Neutrophil (primary cell): ENCODE results near the gene SPG11.
"Not testable (repeated sequence)": the region's sequence is repeated elsewhere in the genome, so short reads cannot be mapped to it uniquely, and the experiment has no call there.

ENCODE experiments used
- H3K27ac ChIP-seq: fragments of 200-600 bp; sonication (generic); 2 replicates; pipeline ENCODE4 v1.5.1; 2016; ENCODE audit warnings: mild to moderate bottlenecking, moderate library complexity
- H3K27me3 ChIP-seq: fragments of 200-600 bp; sonication (generic); 2 replicates; pipeline ENCODE4 v1.6.0; 2016; ENCODE audit warnings: mild to moderate bottlenecking
- H3K36me3 ChIP-seq: fragments of 200-600 bp; sonication (generic); 2 replicates; pipeline ENCODE4 v1.5.1; 2017
- H3K4me1 ChIP-seq, 2 experiments: fragments of 200-600 bp in 1 of 2; sonication (generic) in 1 of 2; 1 replicate in 1 of 2; 2 replicates in 1 of 2; pipeline versions ENCODE4 v1.5.1 to v1.6.1; 2013 to 2016; ENCODE audit warnings: low read depth in 1 of 2, low read length in 1 of 2, mild to moderate bottlenecking in 1 of 2, moderate library complexity in 1 of 2; ENCODE audit not compliant: control insufficient read depth in 1 of 2, insufficient read depth in 1 of 2
- H3K4me3 ChIP-seq, 2 experiments: fragments of 200-600 bp in 1 of 2; sonication (generic) in 1 of 2; 1 replicate in 1 of 2; 2 replicates in 1 of 2; pipeline ENCODE4 v1.5.1; 2013 to 2016; ENCODE audit warnings: low read depth in 1 of 2, low read length in 1 of 2, mild to moderate bottlenecking in 1 of 2, moderate library complexity in 1 of 2
- H3K9me3 ChIP-seq: fragments of 200-600 bp; sonication (generic); 2 replicates; pipeline ENCODE4 v1.5.1; 2016
- CTCF ChIP-seq: fragments of 200-600 bp; sonication (generic); IDR thresholded peaks from 2 replicates; pipeline ENCODE4 v1.5.1; 2016; ENCODE audit warnings: antibody characterized with exemption

SPG11 gene

GRCh38 chr15:44565387-44566154 lies 97.9 kb downstream of the SPG11 start:
- Histone ChIP-seq H3K4me1 (no peaks in the 10 kb centered on the region), H3K4me3 (no peak overlapping the region), H3K36me3 (peaks cover 100% of the 10 kb centered on the region), H3K27me3 (no peaks in the 10 kb centered on the region), H3K27ac (no peak overlapping the region), H3K9me3 (no peaks in the 10 kb centered on the region)
- no peak for TF ChIP-seq CTCF

GRCh38 chr15:44560926-44561325 lies 102.5 kb downstream of the SPG11 start:
- H3K27me3 ChIP-seq, H3K9me3 ChIP-seq, H3K4me3 ChIP-seq, H3K4me1 ChIP-seq, H3K27ac ChIP-seq: not testable (repeated sequence)
- H3K36me3 ChIP-seq: peaks cover 100% of the 10 kb centered on the region

- Histone ChIP-seq H3K9me3 (no peaks in the 10 kb centered on the region), H3K4me3 (no peak overlapping the region), H3K27me3 (no peaks in the 10 kb centered on the region), H3K4me1 (no peaks in the 10 kb centered on the region), H3K36me3 (peaks cover 84% of the 10 kb centered on the region), H3K27ac (no peak overlapping the region)
- no peak for TF ChIP-seq CTCF
These were observed 108.3 kb downstream of the SPG11 start for GRCh38 chr15:44554934-44555723.

GRCh38 chr15:44550734-44551133 lies 112.7 kb downstream of the SPG11 start:
- H3K9me3 ChIP-seq: no peaks in the 10 kb centered on the region
- no peaks in the 10 kb centered on the region for H3K27me3 ChIP-seq
- peak overlapping the region; percentile 6 for H3K27ac ChIP-seq
- peaks cover 50% of the 10 kb centered on the region for H3K36me3 ChIP-seq
- TF ChIP-seq CTCF: no peak
- no peak overlapping the region for H3K4me3 ChIP-seq
- no peaks in the 10 kb centered on the region for H3K4me1 ChIP-seq

- Histone ChIP-seq H3K27ac (no peak overlapping the region), H3K4me1 (no peaks in the 10 kb centered on the region), H3K27me3 (no peaks in the 10 kb centered on the region), H3K36me3 (peaks cover 46% of the 10 kb centered on the region), H3K4me3 (no peak overlapping the region), H3K9me3 (no peaks in the 10 kb centered on the region)
- no peak for TF ChIP-seq CTCF
These were observed 113.2 kb downstream of the SPG11 start for GRCh38 chr15:44550256-44550655.

- not testable (repeated sequence) for H3K4me1 ChIP-seq, H3K4me3 ChIP-seq, H3K27me3 ChIP-seq, H3K9me3 ChIP-seq, H3K27ac ChIP-seq
- H3K36me3 ChIP-seq: peaks cover 36% of the 10 kb centered on the region
These were observed 114.3 kb downstream of the SPG11 start for GRCh38 chr15:44549152-44549551.
